ENCODE measurements around the gene ZFP2.

Gene ZFP2

DNA sequence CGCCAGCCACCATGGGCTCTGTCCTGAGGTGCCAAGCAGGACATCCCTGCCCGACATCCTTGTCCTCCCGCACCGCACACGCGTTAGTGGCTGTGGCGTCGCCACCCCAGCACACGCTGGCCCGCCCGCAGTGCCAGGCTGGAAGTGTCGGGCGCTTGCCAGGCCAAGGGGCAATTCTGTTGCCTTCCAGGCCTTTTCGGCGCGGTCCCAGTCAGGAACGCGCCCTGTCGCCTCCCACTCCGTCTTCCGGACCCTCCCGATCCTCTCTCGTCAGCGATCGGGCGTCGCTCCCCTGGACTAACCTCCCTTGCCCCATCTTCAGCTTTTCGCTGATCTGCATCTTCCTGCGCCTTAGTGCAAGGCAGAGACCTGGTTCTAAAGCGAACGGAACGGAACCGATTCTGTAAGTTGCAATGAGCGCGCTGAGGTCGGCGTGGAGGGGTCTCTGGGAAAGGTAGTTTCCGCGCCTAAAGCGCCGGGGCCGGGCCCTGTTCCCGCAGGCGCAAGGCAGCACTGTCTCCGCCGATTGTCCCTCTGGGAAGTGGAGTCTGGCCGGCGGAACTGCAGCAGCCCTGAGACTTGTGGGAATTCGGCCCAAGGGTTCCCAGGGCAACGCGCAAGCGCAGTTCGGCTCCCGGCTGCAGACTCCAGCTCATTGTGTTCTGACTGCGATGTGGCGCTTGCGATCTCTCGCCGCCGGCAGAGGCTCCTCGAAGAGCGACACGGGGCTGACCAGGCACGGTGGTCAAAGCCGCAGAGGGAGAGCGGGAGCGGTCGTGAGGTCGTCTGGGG is 45.1 kb downstream of the ZFP2 start, which contains the start of gene ZNF454:
TSS of gene ZNF454 (plus strand) at position 630 of the 792 bp plus-strand sequence. CDS start 1,594 bp downstream, outside the sequence.
- Histone ChIP-seq H3K4me3 (ENCODE audit: low read depth in 1 of 2, low read length in 1 of 2) (no peak within 1 kb of the TSS), H3K27me3 (peaks cover 30% of the 10 kb centered on the region), H3K9me3 (peaks cover 42% of the 10 kb centered on the region), H3K4me1 (ENCODE audit: control insufficient read depth in 1 of 2, insufficient read depth in 1 of 2, low read depth in 1 of 2, low read length in 1 of 2) (no peaks in the 10 kb centered on the region), H3K36me3 (no peaks in the 10 kb centered on the region), H3K27ac (no peak within 1 kb of the TSS)
- TF ChIP-seq, protein P1, sequence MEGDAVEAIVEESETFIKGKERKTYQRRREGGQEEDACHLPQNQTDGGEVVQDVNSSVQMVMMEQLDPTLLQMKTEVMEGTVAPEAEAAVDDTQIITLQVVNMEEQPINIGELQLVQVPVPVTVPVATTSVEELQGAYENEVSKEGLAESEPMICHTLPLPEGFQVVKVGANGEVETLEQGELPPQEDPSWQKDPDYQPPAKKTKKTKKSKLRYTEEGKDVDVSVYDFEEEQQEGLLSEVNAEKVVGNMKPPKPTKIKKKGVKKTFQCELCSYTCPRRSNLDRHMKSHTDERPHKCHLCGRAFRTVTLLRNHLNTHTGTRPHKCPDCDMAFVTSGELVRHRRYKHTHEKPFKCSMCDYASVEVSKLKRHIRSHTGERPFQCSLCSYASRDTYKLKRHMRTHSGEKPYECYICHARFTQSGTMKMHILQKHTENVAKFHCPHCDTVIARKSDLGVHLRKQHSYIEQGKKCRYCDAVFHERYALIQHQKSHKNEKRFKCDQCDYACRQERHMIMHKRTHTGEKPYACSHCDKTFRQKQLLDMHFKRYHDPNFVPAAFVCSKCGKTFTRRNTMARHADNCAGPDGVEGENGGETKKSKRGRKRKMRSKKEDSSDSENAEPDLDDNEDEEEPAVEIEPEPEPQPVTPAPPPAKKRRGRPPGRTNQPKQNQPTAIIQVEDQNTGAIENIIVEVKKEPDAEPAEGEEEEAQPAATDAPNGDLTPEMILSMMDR (IDR thresholded peaks at IDR 0.05), result no peak

DNA sequence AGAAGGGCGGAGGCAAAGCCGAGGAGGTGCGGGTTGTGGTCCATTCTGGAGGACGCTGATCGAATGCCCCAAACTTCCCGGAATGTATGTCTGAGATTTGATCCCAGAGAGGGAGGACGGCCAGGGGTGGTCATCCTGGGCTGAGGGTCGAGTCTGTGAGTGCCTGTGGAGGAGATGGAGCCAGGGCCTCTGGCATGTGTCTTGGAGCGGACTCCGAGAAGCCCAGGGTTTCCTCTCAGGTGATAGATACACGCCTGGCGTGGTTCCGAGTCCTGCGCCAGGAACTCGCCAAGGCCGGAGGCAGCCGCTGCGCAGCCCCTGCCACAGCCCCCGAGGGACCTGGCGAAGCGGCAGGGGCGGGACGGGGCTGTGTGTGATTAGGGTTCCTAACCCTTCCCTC is 45.6 kb downstream of the ZFP2 start:
- no peaks in the 10 kb centered on the region for H3K4me1 ChIP-seq (ENCODE audit: control insufficient read depth in 1 of 2, insufficient read depth in 1 of 2, low read depth in 1 of 2, low read length in 1 of 2)
- H3K4me3 ChIP-seq (ENCODE audit: low read depth in 1 of 2, low read length in 1 of 2), result no peak overlapping the region
- H3K36me3 ChIP-seq, result no peaks in the 10 kb centered on the region
- no peak overlapping the region for H3K27ac ChIP-seq
- TF ChIP-seq, protein P1 (IDR thresholded peaks at IDR 0.05), result no peak
- peaks cover 30% of the 10 kb centered on the region for H3K27me3 ChIP-seq
- H3K9me3 ChIP-seq, result peaks cover 41% of the 10 kb centered on the region

DNA sequence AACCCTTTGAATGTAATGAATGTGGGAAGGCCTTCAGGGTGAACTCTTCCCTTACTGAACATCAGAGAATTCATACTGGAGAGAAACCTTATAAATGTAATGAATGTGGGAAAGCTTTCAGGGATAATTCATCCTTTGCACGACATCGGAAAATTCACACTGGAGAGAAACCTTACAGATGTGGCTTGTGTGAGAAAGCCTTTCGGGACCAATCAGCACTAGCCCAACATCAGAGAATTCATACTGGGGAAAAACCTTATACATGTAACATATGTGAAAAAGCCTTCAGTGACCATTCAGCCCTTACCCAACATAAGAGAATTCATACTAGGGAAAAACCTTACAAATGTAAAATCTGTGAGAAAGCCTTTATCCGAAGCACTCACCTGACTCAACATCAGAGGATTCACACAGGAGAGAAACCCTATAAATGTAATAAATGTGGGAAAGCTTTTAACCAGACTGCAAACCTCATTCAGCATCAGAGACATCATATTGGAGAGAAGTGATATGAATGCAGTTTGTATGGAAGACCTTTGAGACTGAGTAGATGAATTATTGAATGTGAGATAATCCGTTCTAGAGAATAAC is 69.8 kb downstream of the ZFP2 start:
- H3K27ac ChIP-seq, result no peak overlapping the region
- peaks cover 31% of the 10 kb centered on the region for H3K9me3 ChIP-seq
- no peaks in the 10 kb centered on the region for H3K36me3 ChIP-seq
- H3K4me3 ChIP-seq (ENCODE audit: low read depth in 1 of 2, low read length in 1 of 2), result no peak overlapping the region
- H3K27me3 ChIP-seq, result no peaks in the 10 kb centered on the region
- no peaks in the 10 kb centered on the region for H3K4me1 ChIP-seq (ENCODE audit: control insufficient read depth in 1 of 2, insufficient read depth in 1 of 2, low read depth in 1 of 2, low read length in 1 of 2)
- TF ChIP-seq, protein P1 (IDR thresholded peaks at IDR 0.05), result no peak

DNA sequence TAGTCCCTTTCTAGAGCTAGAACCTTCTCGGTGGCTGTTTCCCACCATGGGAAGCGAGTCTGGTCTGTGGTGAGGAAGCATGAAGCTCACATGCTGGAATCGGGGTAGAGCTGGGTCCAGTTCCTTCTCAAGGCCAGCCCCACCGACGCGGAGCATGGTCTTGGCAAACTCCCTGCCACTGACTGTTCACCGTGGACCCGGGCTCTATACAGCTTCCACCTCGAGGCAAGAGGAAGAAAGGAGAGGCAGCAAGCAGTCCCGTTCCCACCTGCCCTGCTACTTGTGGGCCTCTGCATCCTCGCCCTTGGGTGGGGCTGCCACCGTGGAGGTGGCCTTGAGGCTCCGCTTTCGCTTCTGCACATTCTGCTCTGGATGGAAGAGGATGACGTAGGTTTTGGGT is 85.7 kb downstream of the ZFP2 start:
- TF ChIP-seq, protein P1 (IDR thresholded peaks at IDR 0.05), result no peak
- peaks cover 9% of the 10 kb centered on the region for H3K9me3 ChIP-seq
- H3K4me1 ChIP-seq (ENCODE audit: control insufficient read depth in 1 of 2, insufficient read depth in 1 of 2, low read depth in 1 of 2, low read length in 1 of 2), result no peaks in the 10 kb centered on the region
- no peak overlapping the region for H3K4me3 ChIP-seq (ENCODE audit: low read depth in 1 of 2, low read length in 1 of 2)
- H3K27ac ChIP-seq, result no peak overlapping the region
- no peaks in the 10 kb centered on the region for H3K27me3 ChIP-seq
- H3K36me3 ChIP-seq, result no peaks in the 10 kb centered on the region
